ENCODE measurements around the gene RIBC1.
"Not testable (repeated sequence)": the region's sequence is repeated elsewhere in the genome, so short reads cannot be mapped to it uniquely, and the experiment has no call there.

Gene RIBC1

GRCh38 chrX:53422861-53423306, at the start of gene RIBC1:
Gene RIBC1 (plus strand): TSS chrX:53422873. CDS start chrX:53426277, 3,404 bp downstream.
- DNase-seq (ENCODE audit: low read depth in 2 of 2): no peak

- DNase-seq (ENCODE audit: low read depth in 2 of 2): no peak
These were observed 49.4 kb upstream of the RIBC1 start for GRCh38 chrX:53373307-53373706.

GRCh38 chrX:53374222-53374820, 48.4 kb upstream of the RIBC1 start:
- no peak for DNase-seq (ENCODE audit: low read depth in 2 of 2)

- no peak for DNase-seq (ENCODE audit: low read depth in 2 of 2)
These were observed 47.8 kb upstream of the RIBC1 start for GRCh38 chrX:53374923-53375322.

GRCh38 chrX:53376888-53377287, 45.8 kb upstream of the RIBC1 start:
- DNase-seq (ENCODE audit: low read depth in 2 of 2): no peak

- no peak for DNase-seq (ENCODE audit: low read depth in 2 of 2)
These were observed 45.2 kb upstream of the RIBC1 start for GRCh38 chrX:53377464-53377863.

- no peak for DNase-seq (ENCODE audit: low read depth in 2 of 2)
These were observed 43.5 kb upstream of the RIBC1 start for GRCh38 chrX:53379008-53379710.

- DNase-seq (ENCODE audit: low read depth in 2 of 2): no peak
These were observed 42.9 kb upstream of the RIBC1 start for GRCh38 chrX:53379747-53380146.

GRCh38 chrX:53383376-53384076, 39.1 kb upstream of the RIBC1 start:
- DNase-seq (ENCODE audit: low read depth in 2 of 2): no peak

- no peak for DNase-seq (ENCODE audit: low read depth in 2 of 2)
These were observed 26.9 kb upstream of the RIBC1 start for GRCh38 chrX:53395605-53396298.

- DNase-seq (ENCODE audit: low read depth in 2 of 2): no peak
These were observed 24.5 kb upstream of the RIBC1 start for GRCh38 chrX:53398216-53398615.

GRCh38 chrX:53403535-53403934, 19.1 kb upstream of the RIBC1 start:
- DNase-seq (ENCODE audit: low read depth in 2 of 2): no peak

GRCh38 chrX:53412446-53412845, 10.2 kb upstream of the RIBC1 start:
- DNase-seq (ENCODE audit: low read depth in 2 of 2): no peak

GRCh38 chrX:53420351-53420750, 2.3 kb upstream of the RIBC1 start:
- not testable (repeated sequence) for DNase-seq (ENCODE audit: low read depth in 2 of 2)

GRCh38 chrX:53421125-53421524, 1.5 kb upstream of the RIBC1 start:
- DNase-seq (ENCODE audit: low read depth in 2 of 2): no peak

- DNase-seq (ENCODE audit: low read depth in 2 of 2): no peak
These were observed 944 bp upstream of the RIBC1 start for GRCh38 chrX:53421772-53422085.

GRCh38 chrX:53422086-53422860, 400 bp upstream of the RIBC1 start, which contains the start of gene SMC1A:
Gene SMC1A (minus strand): TSS chrX:53422654. CDS start chrX:53422600, 54 bp downstream.
- DNase-seq (ENCODE audit: low read depth in 2 of 2): peak; percentile 91 to 97

- no peak for DNase-seq (ENCODE audit: low read depth in 2 of 2)
These were observed 7.1 kb downstream of the RIBC1 start for GRCh38 chrX:53429755-53430154.

- no peak for DNase-seq (ENCODE audit: low read depth in 2 of 2)
These were observed 7.6 kb downstream of the RIBC1 start for GRCh38 chrX:53430231-53430630.

GRCh38 chrX:53433651-53434639, 11.3 kb downstream of the RIBC1 start, which contains the start of gene HSD17B10:
Gene HSD17B10 (minus strand): TSS chrX:53434370. CDS start chrX:53434345, 25 bp downstream.
- peak; percentile 77 to 81 for DNase-seq (ENCODE audit: low read depth in 2 of 2)
